ENCODE data around the gene DENND1B. TPM values are rescaled to one million over a fixed set of nuclear protein-coding genes. Genes with fewer than 3 reads are reported as not detected.

DENND1B gene
- total RNA-seq, 1 donor from 2014 or later, result 26.9 TPM

DNA sequence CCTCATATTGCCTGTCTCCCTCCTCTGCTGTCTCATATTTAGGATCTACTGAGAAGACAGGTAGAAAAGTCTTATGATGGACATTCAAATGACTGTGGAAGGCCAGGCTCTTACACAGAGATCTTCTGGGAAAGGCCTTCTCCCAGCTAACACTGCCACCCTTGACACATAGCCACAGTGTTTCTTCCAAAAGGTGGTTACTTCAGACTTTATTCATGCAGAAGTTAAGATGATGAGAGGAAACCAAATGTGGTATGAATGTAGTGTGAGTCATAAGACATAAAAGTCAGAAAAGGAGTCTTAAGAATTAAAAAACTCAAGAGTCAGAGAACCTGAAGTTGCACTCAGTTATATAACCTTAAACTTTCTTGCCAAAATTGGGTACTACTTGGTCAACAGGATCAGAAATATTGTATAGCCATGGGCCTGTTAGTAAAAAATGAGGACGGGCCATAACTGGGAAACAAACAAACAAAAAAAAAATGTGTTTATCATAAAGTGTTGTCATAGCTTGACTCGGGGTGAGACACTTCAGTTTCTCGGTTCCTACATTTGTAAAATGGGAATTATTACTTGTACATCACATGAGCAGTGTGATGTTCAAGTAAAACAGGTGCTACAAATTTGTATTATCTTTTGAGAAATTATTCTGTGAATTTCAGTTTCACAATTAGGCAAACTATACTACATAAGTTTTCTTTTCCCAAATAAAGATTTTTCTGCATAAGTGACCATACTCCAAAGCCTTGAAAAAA, 1.2 kb upstream of the DENND1B start:
- DNase-seq, result no peak
- intact Hi-C loops (cut with micrococcal nuclease), result no loop called here
- H3K4me3 ChIP-seq, result no peak overlapping the region
- TF ChIP-seq, protein P1, sequence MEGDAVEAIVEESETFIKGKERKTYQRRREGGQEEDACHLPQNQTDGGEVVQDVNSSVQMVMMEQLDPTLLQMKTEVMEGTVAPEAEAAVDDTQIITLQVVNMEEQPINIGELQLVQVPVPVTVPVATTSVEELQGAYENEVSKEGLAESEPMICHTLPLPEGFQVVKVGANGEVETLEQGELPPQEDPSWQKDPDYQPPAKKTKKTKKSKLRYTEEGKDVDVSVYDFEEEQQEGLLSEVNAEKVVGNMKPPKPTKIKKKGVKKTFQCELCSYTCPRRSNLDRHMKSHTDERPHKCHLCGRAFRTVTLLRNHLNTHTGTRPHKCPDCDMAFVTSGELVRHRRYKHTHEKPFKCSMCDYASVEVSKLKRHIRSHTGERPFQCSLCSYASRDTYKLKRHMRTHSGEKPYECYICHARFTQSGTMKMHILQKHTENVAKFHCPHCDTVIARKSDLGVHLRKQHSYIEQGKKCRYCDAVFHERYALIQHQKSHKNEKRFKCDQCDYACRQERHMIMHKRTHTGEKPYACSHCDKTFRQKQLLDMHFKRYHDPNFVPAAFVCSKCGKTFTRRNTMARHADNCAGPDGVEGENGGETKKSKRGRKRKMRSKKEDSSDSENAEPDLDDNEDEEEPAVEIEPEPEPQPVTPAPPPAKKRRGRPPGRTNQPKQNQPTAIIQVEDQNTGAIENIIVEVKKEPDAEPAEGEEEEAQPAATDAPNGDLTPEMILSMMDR (IDR thresholded peaks at IDR 0.05; ENCODE audit: borderline replicate concordance), result no peak
- H3K27me3 ChIP-seq (ENCODE audit: low read depth), result no peaks in the 10 kb centered on the region
- H3K9me3 ChIP-seq (replicated peaks), result peaks cover 9% of the 10 kb centered on the region
- H3K4me1 ChIP-seq, result peaks cover 45% of the 10 kb centered on the region
- no peaks in the 10 kb centered on the region for H3K36me3 ChIP-seq
- H3K27ac ChIP-seq (replicated peaks), result peak overlapping the region; percentile 96

DNA sequence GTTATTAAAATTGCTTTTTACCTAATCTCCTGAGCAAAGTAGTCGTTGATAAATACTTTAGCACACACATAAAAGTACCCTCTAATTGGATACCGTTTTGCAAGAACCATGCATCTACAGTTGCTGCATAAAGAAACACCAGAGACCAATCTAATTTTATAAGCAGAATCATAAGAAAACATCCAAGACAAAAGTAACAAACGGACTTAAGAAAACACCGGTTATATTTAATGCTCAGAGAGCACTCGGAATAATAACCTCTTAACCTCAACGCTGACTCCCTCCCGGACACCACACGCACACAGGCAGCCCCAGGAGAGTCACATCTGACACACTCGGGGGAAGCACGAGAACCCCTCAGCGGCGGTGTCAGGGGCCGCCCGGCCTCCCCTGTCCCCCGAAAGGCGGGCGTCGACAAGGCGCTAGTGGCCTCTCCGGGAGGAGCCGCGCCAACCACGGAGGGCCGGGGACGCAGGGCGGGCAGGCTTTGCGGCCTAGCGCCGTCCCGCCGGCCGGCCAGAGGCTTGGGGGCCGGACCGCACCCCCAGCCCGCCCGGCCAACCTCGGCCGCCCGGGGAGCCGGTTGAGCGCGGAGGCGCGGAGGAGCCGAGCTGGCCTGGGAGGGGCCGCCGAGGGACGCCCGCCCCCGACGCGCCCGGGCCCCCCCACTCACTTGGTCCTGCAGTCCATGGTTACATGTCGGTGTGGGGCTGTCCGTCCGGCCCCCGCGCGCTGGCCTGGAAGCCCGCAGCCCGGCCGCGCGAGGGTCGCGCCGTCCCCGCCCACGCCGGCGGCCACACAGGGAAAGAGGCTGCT, 606 bp downstream of the DENND1B start:
- H3K36me3 ChIP-seq, result no peaks in the 10 kb centered on the region
- no peak for DNase-seq
- H3K27me3 ChIP-seq (ENCODE audit: low read depth), result no peaks in the 10 kb centered on the region
- H3K4me1 ChIP-seq, result peaks cover 52% of the 10 kb centered on the region
- H3K9me3 ChIP-seq (replicated peaks), result peaks cover 4% of the 10 kb centered on the region
- peak overlapping the region; percentile 96 for H3K27ac ChIP-seq (replicated peaks)
- H3K4me3 ChIP-seq, result peak overlapping the region; percentile 81
- intact Hi-C loops (cut with micrococcal nuclease), result no loop called here
- TF ChIP-seq, protein P1 (IDR thresholded peaks at IDR 0.05; ENCODE audit: borderline replicate concordance), result no peak

DNA sequence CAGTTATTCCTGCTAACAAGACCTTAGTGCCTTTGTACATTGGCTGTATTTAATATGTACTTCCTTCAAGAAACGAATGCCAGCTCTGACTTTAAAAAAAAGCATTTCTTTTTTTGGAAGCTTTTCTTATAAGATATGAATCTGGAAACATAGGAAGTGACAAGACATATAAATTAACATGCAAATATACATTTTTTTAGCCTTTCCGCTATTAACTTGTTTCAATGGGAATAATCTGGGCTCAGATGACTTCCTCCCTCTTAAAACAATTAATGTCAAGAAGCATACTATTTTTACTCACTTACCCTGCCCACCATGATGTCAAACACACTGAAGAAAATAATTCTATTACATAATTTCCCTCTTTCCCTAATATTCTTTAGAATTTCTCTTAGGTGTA, 1.4 kb downstream of the DENND1B start:
- peaks cover 58% of the 10 kb centered on the region for H3K4me1 ChIP-seq
- H3K9me3 ChIP-seq (replicated peaks), result no peaks in the 10 kb centered on the region
- DNase-seq, result no peak
- H3K36me3 ChIP-seq, result no peaks in the 10 kb centered on the region
- intact Hi-C loops (cut with micrococcal nuclease), result no loop called here
- TF ChIP-seq, protein P1 (IDR thresholded peaks at IDR 0.05; ENCODE audit: borderline replicate concordance), result no peak
- no peaks in the 10 kb centered on the region for H3K27me3 ChIP-seq (ENCODE audit: low read depth)
- H3K27ac ChIP-seq (replicated peaks), result peak overlapping the region; percentile 96
- H3K4me3 ChIP-seq, result peak overlapping the region; percentile 81

DNA sequence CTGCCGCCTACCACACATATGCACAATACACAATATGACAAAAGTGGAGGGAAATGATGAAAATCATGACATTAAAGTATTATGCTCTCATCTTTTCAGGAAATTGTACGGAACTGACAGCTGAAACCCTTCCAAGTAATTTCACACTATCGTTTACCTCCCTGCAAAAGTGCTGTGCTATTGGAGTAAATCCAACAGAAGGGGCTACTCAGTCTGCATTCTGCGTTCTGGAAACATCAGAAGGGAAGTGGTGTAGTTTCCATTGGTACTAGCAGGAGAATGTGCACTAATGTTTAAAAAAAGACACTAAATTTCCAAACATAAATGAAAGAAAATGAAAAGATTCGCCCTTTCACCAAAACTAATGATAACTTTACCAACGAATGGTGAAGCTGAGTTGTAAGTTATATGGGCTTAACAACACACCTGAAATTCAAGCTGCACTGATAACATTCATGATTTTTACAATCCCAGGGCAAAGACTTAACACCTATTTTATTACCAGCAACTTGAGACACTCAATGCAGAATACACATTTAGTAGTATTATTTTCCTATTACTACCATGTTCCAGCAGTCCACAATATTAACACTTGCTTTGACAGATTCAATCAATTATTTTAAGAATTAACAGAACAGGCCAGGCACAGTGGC, 3.2 kb downstream of the DENND1B start:
- H3K9me3 ChIP-seq (replicated peaks), result no peaks in the 10 kb centered on the region
- H3K4me1 ChIP-seq, result peaks cover 74% of the 10 kb centered on the region
- no peaks in the 10 kb centered on the region for H3K36me3 ChIP-seq
- H3K27ac ChIP-seq (replicated peaks), result peak overlapping the region; percentile 18
- TF ChIP-seq, protein P1 (IDR thresholded peaks at IDR 0.05; ENCODE audit: borderline replicate concordance), result no peak
- intact Hi-C loops (cut with micrococcal nuclease), result no loop called here
- H3K4me3 ChIP-seq, result no peak overlapping the region
- H3K27me3 ChIP-seq (ENCODE audit: low read depth), result no peaks in the 10 kb centered on the region
- no peak for DNase-seq

DNA sequence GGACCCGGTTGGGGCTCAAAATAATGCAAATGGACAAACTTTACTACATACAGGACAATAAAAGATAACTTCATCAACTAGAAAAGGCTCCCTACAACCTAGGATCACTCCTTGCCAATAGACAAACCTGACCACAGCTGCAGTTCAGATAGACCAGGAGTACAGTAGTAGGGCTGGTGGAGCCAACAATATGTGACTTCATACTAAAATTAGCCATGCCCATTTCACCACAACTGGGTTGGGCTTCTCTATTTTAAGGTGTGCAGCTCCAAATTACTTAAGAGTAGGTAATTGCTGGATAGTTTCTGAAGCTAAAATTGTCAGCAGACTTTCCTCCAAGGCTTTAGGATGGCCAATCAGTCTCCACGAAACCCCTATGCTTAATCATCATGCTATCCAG, 3.9 kb downstream of the DENND1B start:
- intact Hi-C loops (cut with micrococcal nuclease), result no loop called here
- Histone ChIP-seq H3K4me1 (peaks cover 80% of the 10 kb centered on the region), H3K9me3 (replicated peaks) (no peaks in the 10 kb centered on the region), H3K4me3 (no peak overlapping the region), H3K27me3 (ENCODE audit: low read depth) (no peaks in the 10 kb centered on the region), H3K27ac (replicated peaks) (peak overlapping the region; percentile 18), H3K36me3 (no peaks in the 10 kb centered on the region)
- TF ChIP-seq, protein P1 (IDR thresholded peaks at IDR 0.05; ENCODE audit: borderline replicate concordance), result no peak
- no peak for DNase-seq

Measured in left ventricle myocardium inferior (tissue), 1 donor.